ENCODE results near the gene EEF1AKMT2. TPM values are rescaled to one million over a fixed set of nuclear protein-coding genes. Genes with fewer than 3 reads are reported as not detected.
"Not testable (repeated sequence)": the region's sequence is repeated elsewhere in the genome, so short reads cannot be mapped to it uniquely, and the experiment has no call there.

Gene EEF1AKMT2
- total RNA-seq, 1 experiment from 2014 or later, result 39.8 TPM

- DNase-seq (ENCODE audit: low spot score), result no peak
These were observed 35.4 kb downstream of the EEF1AKMT2 start for GRCh38 chr10:124756156-124756903.

DNA sequence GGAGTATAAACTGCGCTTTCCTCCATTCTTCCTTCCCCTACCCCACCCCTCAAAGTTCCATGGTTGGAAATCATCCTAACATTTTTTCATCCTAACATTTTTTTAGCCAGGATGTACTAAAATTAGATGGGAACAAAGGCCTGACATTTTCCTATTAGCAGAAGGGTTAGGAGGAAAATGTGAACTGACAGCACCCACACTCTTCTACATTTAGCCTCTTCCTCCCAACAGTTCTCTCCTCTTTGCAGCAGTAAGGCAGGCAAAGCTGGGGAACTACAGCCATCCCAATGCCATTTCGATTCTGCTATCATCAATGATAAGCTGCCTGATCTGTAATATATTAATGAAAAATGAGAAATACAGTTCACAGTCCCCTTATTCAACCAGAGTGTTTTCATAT is 36.1 kb downstream of the EEF1AKMT2 start:
- DNase-seq (ENCODE audit: low spot score), result no peak

- no peak for DNase-seq (ENCODE audit: low spot score)
These were observed 37.5 kb downstream of the EEF1AKMT2 start for GRCh38 chr10:124754227-124754626.

GRCh38 chr10:124748953-124749645 is 42.6 kb downstream of the EEF1AKMT2 start:
- no peak for DNase-seq (ENCODE audit: low spot score)

DNA sequence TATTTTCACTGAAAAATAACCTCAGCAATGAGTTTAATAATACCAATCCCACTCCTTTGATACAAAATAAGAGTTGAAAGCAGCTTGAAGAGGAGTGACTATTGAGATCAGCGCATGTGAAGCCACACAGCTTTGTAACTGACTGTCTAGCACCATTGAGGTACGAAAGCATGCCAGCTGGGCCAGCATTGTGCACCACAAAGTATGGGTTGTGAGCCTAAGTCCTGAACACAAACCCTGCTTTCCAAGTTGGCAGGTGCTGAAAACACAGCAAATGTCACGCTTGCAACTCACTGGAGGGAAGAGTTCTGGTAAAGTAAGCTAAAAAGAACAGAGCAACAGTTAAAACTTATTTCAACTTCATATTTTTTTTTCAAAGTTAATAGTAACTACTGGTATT is 43.5 kb downstream of the EEF1AKMT2 start:
- no peak for DNase-seq (ENCODE audit: low spot score)

DNA sequence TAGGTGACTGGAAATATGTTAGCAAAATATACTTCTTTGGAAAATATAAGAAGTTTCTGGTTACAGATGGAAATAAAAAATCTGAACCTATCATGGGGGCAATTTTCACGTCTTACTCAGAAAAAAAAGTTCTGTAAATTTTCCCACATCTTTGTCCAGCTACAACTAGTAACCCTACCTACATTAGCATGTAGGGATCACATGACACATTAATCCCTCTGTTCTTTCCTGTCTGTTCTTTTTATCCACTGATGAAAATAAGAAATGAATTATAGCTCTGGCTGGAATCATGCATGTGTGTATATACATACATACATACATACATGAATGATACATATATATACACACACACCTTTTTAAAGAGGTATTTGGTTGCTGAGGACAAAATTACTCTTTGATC is 43.9 kb downstream of the EEF1AKMT2 start:
- no peak for DNase-seq (ENCODE audit: low spot score)

- DNase-seq (ENCODE audit: low spot score), result no peak
These were observed 44.7 kb downstream of the EEF1AKMT2 start for GRCh38 chr10:124746992-124747391.

GRCh38 chr10:124746447-124746846 is 45.2 kb downstream of the EEF1AKMT2 start:
- DNase-seq (ENCODE audit: low spot score), result not testable (repeated sequence)

- peak; percentile 31 for DNase-seq (ENCODE audit: low spot score)
These were observed 46.0 kb downstream of the EEF1AKMT2 start for GRCh38 chr10:124745673-124746072.

DNA sequence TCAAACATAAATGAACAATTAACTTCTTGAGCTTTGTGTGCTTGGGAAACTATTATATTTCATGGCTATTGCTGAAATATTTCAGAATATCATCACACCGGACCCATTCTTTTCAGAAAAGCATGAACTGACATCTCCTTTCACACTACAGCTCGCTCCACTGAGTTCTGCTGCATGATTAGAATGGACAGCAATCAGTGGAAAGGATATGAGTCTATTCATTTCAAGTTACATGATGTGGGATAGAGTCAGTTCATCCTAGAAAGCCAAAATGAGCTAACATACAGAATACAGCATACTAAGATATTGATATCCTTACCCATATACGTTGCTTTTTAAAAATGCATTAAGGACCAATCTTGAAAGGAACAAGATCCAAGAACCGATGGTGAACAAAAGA is 46.4 kb downstream of the EEF1AKMT2 start:
- DNase-seq (ENCODE audit: low spot score), result no peak

- peak; percentile 23 for DNase-seq (ENCODE audit: low spot score)
These were observed 47.3 kb downstream of the EEF1AKMT2 start, which contains the start of gene FAM53B for GRCh38 chr10:124744102-124745050. Gene FAM53B, minus strand, starts transcription at chr10:124744378. Its CDS starts 37,665 bp downstream, at chr10:124706713.

- no peak for DNase-seq (ENCODE audit: low spot score)
These were observed 48.2 kb downstream of the EEF1AKMT2 start for GRCh38 chr10:124743191-124744101.

- no peak for DNase-seq (ENCODE audit: low spot score)
These were observed 49.1 kb downstream of the EEF1AKMT2 start for GRCh38 chr10:124742413-124743190.

DNA sequence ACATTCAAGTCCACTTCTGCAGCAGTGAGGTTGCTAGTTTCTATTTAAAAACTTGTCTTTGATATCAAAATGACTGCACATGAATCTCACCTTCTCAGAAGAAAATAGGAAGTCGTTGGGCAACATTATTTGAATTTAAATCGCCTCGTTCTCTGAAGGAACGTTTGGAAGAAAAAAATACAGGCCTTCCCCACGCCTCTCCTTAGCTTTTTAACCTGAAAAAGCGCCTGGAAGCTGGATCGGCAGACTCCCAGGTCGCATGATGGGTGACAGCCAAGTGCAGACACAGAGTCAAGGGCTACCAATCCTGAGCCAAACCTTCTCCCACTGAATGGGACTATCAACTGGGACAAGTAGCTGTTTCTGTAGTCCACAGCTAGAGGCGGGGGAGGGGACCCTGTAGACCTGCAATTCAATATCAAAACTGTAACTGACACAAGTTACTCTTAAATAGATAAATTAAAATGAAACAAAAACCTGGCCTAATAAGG is 49.7 kb downstream of the EEF1AKMT2 start:
- no peak for DNase-seq (ENCODE audit: low spot score)

- peak; percentile 44 for DNase-seq (ENCODE audit: low spot score)
These were observed 50.3 kb downstream of the EEF1AKMT2 start for GRCh38 chr10:124741281-124741921.

GRCh38 chr10:124740369-124741280 is 51.1 kb downstream of the EEF1AKMT2 start:
- no peak for DNase-seq (ENCODE audit: low spot score)

DNA sequence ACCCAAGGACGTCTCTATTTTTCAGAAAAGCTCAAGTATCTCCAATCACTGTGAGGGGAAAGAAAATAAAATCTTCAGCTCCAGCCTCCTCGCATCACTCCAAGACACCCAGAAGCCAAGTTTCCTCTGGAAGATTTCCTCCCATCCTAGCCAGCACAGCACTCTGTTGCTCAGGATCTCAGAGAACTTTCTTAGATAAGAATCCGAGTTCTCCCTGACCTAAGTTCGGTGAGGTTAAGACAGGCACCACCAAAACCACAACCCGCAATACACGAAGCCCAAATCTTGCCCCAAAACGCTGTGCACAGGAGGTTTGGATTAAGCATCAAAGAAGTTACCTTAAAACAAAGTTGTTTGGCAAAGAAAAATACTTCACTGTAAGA is 51.7 kb downstream of the EEF1AKMT2 start:
- no peak for DNase-seq (ENCODE audit: low spot score)
